ENCODE data around the gene MCF2L2. TPM values are rescaled to one million over a fixed set of nuclear protein-coding genes. Genes with fewer than 3 reads are reported as not detected.
A peak's percentile ranks its signal among the peaks of the same experiment; 100 is the strongest.
"Not testable (repeated sequence)": the region's sequence is repeated elsewhere in the genome, so short reads cannot be mapped to it uniquely, and the experiment has no call there.

The MCF2L2 gene
- total RNA-seq, 2 donors from 2014 or later = 3.0 to 3.3 TPM

GRCh38 chr3:183381179-183381578 is 47.2 kb downstream of the MCF2L2 start:
- Mint-ChIP-seq H3K9me3 (no peaks in the 10 kb centered on the region), H3K27ac (no peak overlapping the region), H3K27me3 (peaks cover 4 to 6% of the 10 kb centered on the region in 2 donors), H3K4me3 (no peak overlapping the region), H3K4me1 (ENCODE audit: low read depth in 2 of 2) (peaks cover 8 to 10% of the 10 kb centered on the region in 2 donors), H3K36me3 (no peaks in the 10 kb centered on the region)
- peak in 1 of 2 donors; percentile 38 for ATAC-seq
- DNase-seq (ENCODE audit: low spot score) = no peak

- peaks cover 6 to 10% of the 10 kb centered on the region in 2 donors for H3K4me1 Mint-ChIP-seq (ENCODE audit: low read depth in 2 of 2)
- no peak overlapping the region for H3K27ac Mint-ChIP-seq
- no peaks in the 10 kb centered on the region for H3K9me3 Mint-ChIP-seq
- DNase-seq (ENCODE audit: low spot score) (no peak), ATAC-seq (no peak)
- no peaks in the 10 kb centered on the region for H3K36me3 Mint-ChIP-seq
- H3K4me3 Mint-ChIP-seq = no peak overlapping the region
- peaks cover 0 to 3% of the 10 kb centered on the region in 2 donors for H3K27me3 Mint-ChIP-seq
Measured at GRCh38 chr3:183378951-183379350, 49.5 kb downstream of the MCF2L2 start.

GRCh38 chr3:183378545-183378944 is 49.9 kb downstream of the MCF2L2 start:
- H3K27me3 Mint-ChIP-seq = peaks cover 0 to 7% of the 10 kb centered on the region in 2 donors
- H3K4me3 Mint-ChIP-seq = no peak overlapping the region

GRCh38 chr3:183378008-183378407 is 50.4 kb downstream of the MCF2L2 start:
- Mint-ChIP-seq H3K36me3 (no peaks in the 10 kb centered on the region), H3K9me3 (no peaks in the 10 kb centered on the region), H3K4me3 (no peak overlapping the region), H3K27ac (no peak overlapping the region), H3K27me3 (peaks cover 0 to 8% of the 10 kb centered on the region in 2 donors), H3K4me1 (ENCODE audit: low read depth in 2 of 2) (peaks cover 6 to 10% of the 10 kb centered on the region in 2 donors)
- ATAC-seq (peak in 1 of 2 donors; percentile 32), DNase-seq (ENCODE audit: low spot score) (no peak)

More at GRCh38 chr3:183378545-183378944, 49.9 kb downstream of the MCF2L2 start:
- Mint-ChIP-seq H3K4me1 (ENCODE audit: low read depth in 2 of 2) (peaks cover 6 to 10% of the 10 kb centered on the region in 2 donors), H3K36me3 (no peaks in the 10 kb centered on the region), H3K27ac (no peak overlapping the region), H3K9me3 (no peaks in the 10 kb centered on the region)
- ATAC-seq = no peak
- no peak for DNase-seq (ENCODE audit: low spot score)

GRCh38 chr3:183377307-183377959 is 51.0 kb downstream of the MCF2L2 start:
- H3K4me3 Mint-ChIP-seq = no peak overlapping the region
- H3K27ac Mint-ChIP-seq = no peak overlapping the region
- no peaks in the 10 kb centered on the region for H3K36me3 Mint-ChIP-seq
- ATAC-seq (no peak), DNase-seq (ENCODE audit: low spot score) (no peak)
- H3K9me3 Mint-ChIP-seq = no peaks in the 10 kb centered on the region
- peaks cover 0 to 8% of the 10 kb centered on the region in 2 donors for H3K27me3 Mint-ChIP-seq
- peaks cover 6 to 10% of the 10 kb centered on the region in 2 donors for H3K4me1 Mint-ChIP-seq (ENCODE audit: low read depth in 2 of 2)

GRCh38 chr3:183375787-183376186 is 52.6 kb downstream of the MCF2L2 start:
- no peaks in the 10 kb centered on the region for H3K36me3 Mint-ChIP-seq
- no peak for DNase-seq (ENCODE audit: low spot score)
- no peak overlapping the region for H3K27ac Mint-ChIP-seq
- H3K27me3 Mint-ChIP-seq = peaks cover 0 to 8% of the 10 kb centered on the region in 2 donors
- no peaks in the 10 kb centered on the region for H3K9me3 Mint-ChIP-seq
- no peak overlapping the region for H3K4me3 Mint-ChIP-seq
- peaks cover 10% of the 10 kb centered on the region in 2 donors for H3K4me1 Mint-ChIP-seq (ENCODE audit: low read depth in 2 of 2)
- ATAC-seq = no peak

GRCh38 chr3:183375337-183375736 is 53.1 kb downstream of the MCF2L2 start:
- H3K9me3 Mint-ChIP-seq = no peaks in the 10 kb centered on the region
- no peak overlapping the region for H3K27ac Mint-ChIP-seq
- ATAC-seq = no peak
- H3K27me3 Mint-ChIP-seq = peaks cover 0 to 8% of the 10 kb centered on the region in 2 donors
- DNase-seq (ENCODE audit: low spot score) = no peak
- no peaks in the 10 kb centered on the region for H3K36me3 Mint-ChIP-seq
- peaks cover 10 to 12% of the 10 kb centered on the region in 2 donors for H3K4me1 Mint-ChIP-seq (ENCODE audit: low read depth in 2 of 2)
- H3K4me3 Mint-ChIP-seq = no peak overlapping the region

- no peak for DNase-seq (ENCODE audit: low spot score)
- H3K27ac Mint-ChIP-seq = no peak overlapping the region
- H3K4me3 Mint-ChIP-seq = no peak overlapping the region
- H3K27me3 Mint-ChIP-seq = peaks cover 0 to 8% of the 10 kb centered on the region in 2 donors
- no peaks in the 10 kb centered on the region for H3K36me3 Mint-ChIP-seq
- H3K9me3 Mint-ChIP-seq = no peaks in the 10 kb centered on the region
- peaks cover 10 to 12% of the 10 kb centered on the region in 2 donors for H3K4me1 Mint-ChIP-seq (ENCODE audit: low read depth in 2 of 2)
- no peak for ATAC-seq
Measured at GRCh38 chr3:183372911-183373310, 55.5 kb downstream of the MCF2L2 start.

GRCh38 chr3:183371600-183371968 is 56.8 kb downstream of the MCF2L2 start:
- H3K27me3 Mint-ChIP-seq; ATAC-seq; H3K27ac Mint-ChIP-seq; H3K9me3 Mint-ChIP-seq; H3K4me1 Mint-ChIP-seq (ENCODE audit: low read depth in 2 of 2); DNase-seq (ENCODE audit: low spot score); H3K36me3 Mint-ChIP-seq; H3K4me3 Mint-ChIP-seq: not testable (repeated sequence)

GRCh38 chr3:183370391-183370790 is 58.0 kb downstream of the MCF2L2 start:
- no peak for ATAC-seq
- Mint-ChIP-seq H3K36me3 (no peaks in the 10 kb centered on the region), H3K4me3 (no peak overlapping the region), H3K27ac (peak overlapping the region in 1 of 2 donors; percentile 56), H3K9me3 (peaks cover 3% of the 10 kb centered on the region), H3K27me3 (peaks cover 0 to 8% of the 10 kb centered on the region in 2 donors), H3K4me1 (ENCODE audit: low read depth in 2 of 2) (peaks cover 2 to 17% of the 10 kb centered on the region in 2 donors)
- DNase-seq (ENCODE audit: low spot score) = no peak

- Mint-ChIP-seq H3K27me3 (peaks cover 0 to 8% of the 10 kb centered on the region in 2 donors), H3K27ac (peak overlapping the region in 1 of 2 donors; percentile 56), H3K4me3 (no peak overlapping the region), H3K9me3 (peaks cover 3% of the 10 kb centered on the region), H3K4me1 (ENCODE audit: low read depth in 2 of 2) (peaks cover 0 to 22% of the 10 kb centered on the region in 2 donors), H3K36me3 (no peaks in the 10 kb centered on the region)
- ATAC-seq = no peak
- DNase-seq (ENCODE audit: low spot score) = no peak
Measured at GRCh38 chr3:183369627-183370026, 58.8 kb downstream of the MCF2L2 start.

GRCh38 chr3:183369117-183369516 is 59.3 kb downstream of the MCF2L2 start:
- ATAC-seq (no peak), DNase-seq (ENCODE audit: low spot score) (no peak)
- H3K4me3 Mint-ChIP-seq = no peak overlapping the region
- no peaks in the 10 kb centered on the region for H3K36me3 Mint-ChIP-seq
- H3K27ac Mint-ChIP-seq = peak overlapping the region in 1 of 2 donors; percentile 56
- H3K9me3 Mint-ChIP-seq = peaks cover 3% of the 10 kb centered on the region
- H3K4me1 Mint-ChIP-seq (ENCODE audit: low read depth in 2 of 2) = peaks cover 0 to 22% of the 10 kb centered on the region in 2 donors
- H3K27me3 Mint-ChIP-seq = peaks cover 0 to 7% of the 10 kb centered on the region in 2 donors

- DNase-seq (ENCODE audit: low spot score) = no peak
- Mint-ChIP-seq H3K4me1 (ENCODE audit: low read depth in 2 of 2) (peaks cover 7 to 11% of the 10 kb centered on the region in 2 donors), H3K27ac (no peak overlapping the region), H3K27me3 (no peaks in the 10 kb centered on the region), H3K9me3 (peaks cover 3% of the 10 kb centered on the region), H3K4me3 (no peak overlapping the region), H3K36me3 (no peaks in the 10 kb centered on the region)
- no peak for ATAC-seq
Measured at GRCh38 chr3:183360971-183361624, 67.3 kb downstream of the MCF2L2 start.

- no peak for DNase-seq (ENCODE audit: low spot score)
- Mint-ChIP-seq H3K36me3 (no peaks in the 10 kb centered on the region), H3K4me1 (ENCODE audit: low read depth in 2 of 2) (peaks cover 0 to 7% of the 10 kb centered on the region in 2 donors), H3K27me3 (no peaks in the 10 kb centered on the region), H3K4me3 (no peak overlapping the region), H3K9me3 (no peaks in the 10 kb centered on the region), H3K27ac (no peak overlapping the region)
- ATAC-seq = no peak
Measured at GRCh38 chr3:183359036-183359435, 69.4 kb downstream of the MCF2L2 start.
